LNCaP clone FGC (cell line): ENCODE data around the gene TREX2.

Source experiments
- DNase-seq: peaks from one replicate; pipeline ENCODE4 v3.0.0-alpha.2; 2011; ENCODE audit warnings: low read depth
- H3K4me3 ChIP-seq: 2 replicates; pipeline ENCODE4 v1.5.1; 2011; ENCODE audit warnings: mild to moderate bottlenecking, low read depth, low read length, control low read depth
- CTCF ChIP-seq: IDR thresholded peaks from 2 replicates; pipeline ENCODE4 v1.5.1; 2012; ENCODE audit warnings: mild to moderate bottlenecking; ENCODE audit not compliant: control insufficient read depth, insufficient read depth; ENCODE audit errors: extremely low read depth

Gene TREX2

GRCh38 chrX:153397256-153397960 is 48.4 kb downstream of the TREX2 start:
- no peak for TF ChIP-seq CTCF
- no peak for DNase-seq
- no peak overlapping the region for H3K4me3 ChIP-seq

- DNase-seq: no peak
- no peak for TF ChIP-seq CTCF
- no peak overlapping the region for H3K4me3 ChIP-seq
These were observed 49.3 kb downstream of the TREX2 start for GRCh38 chrX:153396320-153397195.

GRCh38 chrX:153395613-153396319 is 50.1 kb downstream of the TREX2 start:
- no peak for TF ChIP-seq CTCF
- DNase-seq: no peak
- H3K4me3 ChIP-seq: no peak overlapping the region

- H3K4me3 ChIP-seq: no peak overlapping the region
- no peak for TF ChIP-seq CTCF
- no peak for DNase-seq
These were observed 51.2 kb downstream of the TREX2 start for GRCh38 chrX:153394612-153395011.
